Measurements from ENCODE around the gene MDFIC. TPM values are rescaled to one million over a fixed set of nuclear protein-coding genes. Genes with fewer than 3 reads are reported as not detected.

The MDFIC gene
- total and polyA plus RNA-seq, 4 donors: 3.2 to 6.6 (median 5.3) TPM

DNA sequence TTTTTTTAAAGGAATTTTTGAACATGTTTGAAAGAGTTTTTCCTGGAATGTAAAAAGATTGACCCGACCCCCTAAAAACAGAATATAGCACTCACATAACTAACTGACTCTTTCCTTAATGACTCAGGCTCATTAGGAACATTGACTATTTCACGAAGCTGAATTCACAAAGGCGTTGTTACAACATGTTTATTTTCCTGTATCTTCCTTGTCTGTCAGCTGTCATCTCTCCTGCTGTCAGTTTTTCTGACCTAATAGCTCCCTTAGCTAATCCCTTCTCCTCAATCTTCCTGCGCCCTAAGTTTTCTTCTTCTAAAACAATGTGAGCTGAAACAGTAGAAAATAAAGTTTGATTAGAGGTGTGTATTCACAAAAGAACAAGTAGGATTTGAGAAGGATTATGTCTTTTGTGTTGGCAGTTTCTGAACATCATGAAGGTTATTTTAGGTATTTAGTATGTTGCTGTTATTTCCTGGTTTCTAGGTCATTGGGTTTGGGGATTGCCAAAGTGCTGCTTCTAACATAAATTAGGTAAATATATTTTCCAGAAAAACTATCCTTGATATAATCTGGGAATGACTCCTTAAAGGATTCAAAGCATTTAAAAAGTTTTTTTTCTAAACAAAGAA is 4.6 kb upstream of the MDFIC start:
- H3K9ac ChIP-seq (ENCODE audit: low read depth in 1 of 2, low read length in 2 of 2): no peak overlapping the region
- WGBS: 80% methylated on average over 4 of the region's 4 CpGs

DNA sequence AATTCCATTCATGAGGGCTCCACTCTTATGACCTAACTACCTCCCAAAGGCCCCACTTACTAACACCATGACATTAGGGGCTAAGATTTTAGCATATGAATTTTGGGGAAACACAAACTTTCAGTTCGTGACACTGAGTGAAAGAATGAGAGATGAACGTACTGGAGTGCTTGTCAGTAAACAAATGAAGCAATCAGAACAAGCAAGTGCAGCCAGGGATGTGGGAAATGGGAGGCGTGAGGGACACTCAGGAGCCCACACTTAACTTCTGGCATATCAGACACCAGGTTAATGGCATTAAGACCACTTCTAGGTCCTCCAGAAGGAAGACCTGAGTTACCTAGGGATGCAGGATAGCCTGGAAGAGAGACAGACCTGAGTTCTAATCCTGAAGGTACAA is 2.3 kb upstream of the MDFIC start:
- Histone ChIP-seq H3K27ac (ENCODE audit: low read depth in 1 of 2, low read length in 2 of 2) (no peak overlapping the region), H3K9ac (ENCODE audit: low read depth in 1 of 2, low read length in 2 of 2) (no peak overlapping the region), H3K4me3 (ENCODE audit: low read depth in 1 of 3, low read length in 3 of 3) (no peak overlapping the region), H3K27me3 (ENCODE audit: control insufficient read depth in 4 of 4, insufficient read depth in 4 of 4, low read length in 3 of 4) (no peaks in the 10 kb centered on the region), H3K4me1 (ENCODE audit: control insufficient read depth in 4 of 4, insufficient read depth in 4 of 4, low read length in 3 of 4) (peaks cover 0 to 11% (median 2%) of the 10 kb centered on the region in 4 donors), H3K9me3 (ENCODE audit: control insufficient read depth in 4 of 4, low read length in 3 of 4) (no peaks in the 10 kb centered on the region), H3K36me3 (ENCODE audit: control insufficient read depth in 4 of 4, insufficient read depth in 3 of 4, low read depth in 1 of 4, low read length in 3 of 4) (no peaks in the 10 kb centered on the region)
- TF ChIP-seq JUND (IDR thresholded peaks at IDR 0.05) (no peak), YY1 (IDR thresholded peaks at IDR 0.05) (no peak), GABPA (IDR thresholded peaks at IDR 0.05 in 1 of 2, conservative IDR thresholded peaks at IDR 0.05 in 1 of 2) (no peak), ZBTB33 (IDR thresholded peaks at IDR 0.05) (no peak), ATF3 (IDR thresholded peaks at IDR 0.05) (no peak), TAF1 (conservative IDR thresholded peaks at IDR 0.05) (no peak), CTCF (IDR thresholded peaks at IDR 0.05; ENCODE audit: low read depth, low read length, missing input control) (no peak), SP1 (IDR thresholded peaks at IDR 0.05) (no peak), RAD21 (IDR thresholded peaks at IDR 0.05) (no peak), HNF4A (conservative IDR thresholded peaks at IDR 0.05) (no peak), FOXA1 (IDR thresholded peaks at IDR 0.05) (no peak), NR2F2 (IDR thresholded peaks at IDR 0.05) (no peak), RXRA (IDR thresholded peaks at IDR 0.05) (no peak)
- DNase-seq (ENCODE audit: low spot score): no peak
- 44% methylated on average over 3 of the region's 3 CpGs for WGBS

More for the DNA sequence above, 4.6 kb upstream of the MDFIC start:
- Histone ChIP-seq H3K4me3 (ENCODE audit: low read depth in 1 of 3, low read length in 3 of 3) (no peak overlapping the region), H3K4me1 (ENCODE audit: control insufficient read depth in 4 of 4, insufficient read depth in 4 of 4, low read length in 3 of 4) (no peaks in the 10 kb centered on the region), H3K27me3 (ENCODE audit: control insufficient read depth in 4 of 4, insufficient read depth in 4 of 4, low read length in 3 of 4) (no peaks in the 10 kb centered on the region), H3K36me3 (ENCODE audit: control insufficient read depth in 4 of 4, insufficient read depth in 3 of 4, low read depth in 1 of 4, low read length in 3 of 4) (no peaks in the 10 kb centered on the region), H3K27ac (ENCODE audit: low read depth in 1 of 2, low read length in 2 of 2) (no peak overlapping the region), H3K9me3 (ENCODE audit: control insufficient read depth in 4 of 4, low read length in 3 of 4) (no peaks in the 10 kb centered on the region)
- TF ChIP-seq MAX (IDR thresholded peaks at IDR 0.05) (no peak), TAF1 (conservative IDR thresholded peaks at IDR 0.05) (no peak), SP1 (IDR thresholded peaks at IDR 0.05) (no peak), RAD21 (IDR thresholded peaks at IDR 0.05) (no peak), FOXA1 (IDR thresholded peaks at IDR 0.05) (no peak), JUND (IDR thresholded peaks at IDR 0.05) (no peak)
- TF ChIP-seq, protein P1, sequence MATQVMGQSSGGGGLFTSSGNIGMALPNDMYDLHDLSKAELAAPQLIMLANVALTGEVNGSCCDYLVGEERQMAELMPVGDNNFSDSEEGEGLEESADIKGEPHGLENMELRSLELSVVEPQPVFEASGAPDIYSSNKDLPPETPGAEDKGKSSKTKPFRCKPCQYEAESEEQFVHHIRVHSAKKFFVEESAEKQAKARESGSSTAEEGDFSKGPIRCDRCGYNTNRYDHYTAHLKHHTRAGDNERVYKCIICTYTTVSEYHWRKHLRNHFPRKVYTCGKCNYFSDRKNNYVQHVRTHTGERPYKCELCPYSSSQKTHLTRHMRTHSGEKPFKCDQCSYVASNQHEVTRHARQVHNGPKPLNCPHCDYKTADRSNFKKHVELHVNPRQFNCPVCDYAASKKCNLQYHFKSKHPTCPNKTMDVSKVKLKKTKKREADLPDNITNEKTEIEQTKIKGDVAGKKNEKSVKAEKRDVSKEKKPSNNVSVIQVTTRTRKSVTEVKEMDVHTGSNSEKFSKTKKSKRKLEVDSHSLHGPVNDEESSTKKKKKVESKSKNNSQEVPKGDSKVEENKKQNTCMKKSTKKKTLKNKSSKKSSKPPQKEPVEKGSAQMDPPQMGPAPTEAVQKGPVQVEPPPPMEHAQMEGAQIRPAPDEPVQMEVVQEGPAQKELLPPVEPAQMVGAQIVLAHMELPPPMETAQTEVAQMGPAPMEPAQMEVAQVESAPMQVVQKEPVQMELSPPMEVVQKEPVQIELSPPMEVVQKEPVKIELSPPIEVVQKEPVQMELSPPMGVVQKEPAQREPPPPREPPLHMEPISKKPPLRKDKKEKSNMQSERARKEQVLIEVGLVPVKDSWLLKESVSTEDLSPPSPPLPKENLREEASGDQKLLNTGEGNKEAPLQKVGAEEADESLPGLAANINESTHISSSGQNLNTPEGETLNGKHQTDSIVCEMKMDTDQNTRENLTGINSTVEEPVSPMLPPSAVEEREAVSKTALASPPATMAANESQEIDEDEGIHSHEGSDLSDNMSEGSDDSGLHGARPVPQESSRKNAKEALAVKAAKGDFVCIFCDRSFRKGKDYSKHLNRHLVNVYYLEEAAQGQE (IDR thresholded peaks at IDR 0.05): no peak
- DNase-seq (ENCODE audit: low spot score): no peak

All from liver (tissue), 9 donors.